ENCODE measurements around the gene CCR4. TPM values are rescaled to one million over a fixed set of nuclear protein-coding genes. Genes with fewer than 3 reads are reported as not detected.

Gene CCR4
- total RNA-seq, 3 donors from 2014 or later = 0.14 to 1.3 TPM; not detected in 1

DNA sequence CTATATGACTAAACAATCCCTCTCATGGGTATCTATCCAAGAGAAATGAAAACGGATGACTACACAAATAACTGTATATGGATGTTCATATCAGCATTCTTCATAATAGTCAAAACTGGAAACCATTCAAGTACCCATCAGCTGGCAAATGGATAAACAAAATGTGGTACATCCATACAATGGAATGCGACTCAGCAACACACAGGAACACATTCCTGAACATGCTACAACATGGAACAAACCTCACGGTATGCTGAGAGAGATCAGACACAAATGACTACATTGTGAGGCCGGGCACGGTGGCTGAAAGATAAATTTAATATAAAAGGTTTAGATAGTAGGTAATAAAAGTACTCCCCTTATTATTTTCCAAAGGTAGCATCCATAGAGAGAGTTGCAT lies 42.6 kb downstream of the CCR4 start:
- Histone ChIP-seq H3K4me1 (ENCODE audit: low read depth) (no peaks in the 10 kb centered on the region), H3K4me3 (no peak overlapping the region), H3K36me3 (ENCODE audit: low read depth) (no peaks in the 10 kb centered on the region), H3K9me3 (no peaks in the 10 kb centered on the region)
- ATAC-seq (no peak), DNase-seq (no peak)
- intact Hi-C loops (cut with DNase I, micrococcal nuclease) = no loop called here
- TF ChIP-seq, protein P1, sequence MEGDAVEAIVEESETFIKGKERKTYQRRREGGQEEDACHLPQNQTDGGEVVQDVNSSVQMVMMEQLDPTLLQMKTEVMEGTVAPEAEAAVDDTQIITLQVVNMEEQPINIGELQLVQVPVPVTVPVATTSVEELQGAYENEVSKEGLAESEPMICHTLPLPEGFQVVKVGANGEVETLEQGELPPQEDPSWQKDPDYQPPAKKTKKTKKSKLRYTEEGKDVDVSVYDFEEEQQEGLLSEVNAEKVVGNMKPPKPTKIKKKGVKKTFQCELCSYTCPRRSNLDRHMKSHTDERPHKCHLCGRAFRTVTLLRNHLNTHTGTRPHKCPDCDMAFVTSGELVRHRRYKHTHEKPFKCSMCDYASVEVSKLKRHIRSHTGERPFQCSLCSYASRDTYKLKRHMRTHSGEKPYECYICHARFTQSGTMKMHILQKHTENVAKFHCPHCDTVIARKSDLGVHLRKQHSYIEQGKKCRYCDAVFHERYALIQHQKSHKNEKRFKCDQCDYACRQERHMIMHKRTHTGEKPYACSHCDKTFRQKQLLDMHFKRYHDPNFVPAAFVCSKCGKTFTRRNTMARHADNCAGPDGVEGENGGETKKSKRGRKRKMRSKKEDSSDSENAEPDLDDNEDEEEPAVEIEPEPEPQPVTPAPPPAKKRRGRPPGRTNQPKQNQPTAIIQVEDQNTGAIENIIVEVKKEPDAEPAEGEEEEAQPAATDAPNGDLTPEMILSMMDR (IDR thresholded peaks at IDR 0.05) = no peak

DNA sequence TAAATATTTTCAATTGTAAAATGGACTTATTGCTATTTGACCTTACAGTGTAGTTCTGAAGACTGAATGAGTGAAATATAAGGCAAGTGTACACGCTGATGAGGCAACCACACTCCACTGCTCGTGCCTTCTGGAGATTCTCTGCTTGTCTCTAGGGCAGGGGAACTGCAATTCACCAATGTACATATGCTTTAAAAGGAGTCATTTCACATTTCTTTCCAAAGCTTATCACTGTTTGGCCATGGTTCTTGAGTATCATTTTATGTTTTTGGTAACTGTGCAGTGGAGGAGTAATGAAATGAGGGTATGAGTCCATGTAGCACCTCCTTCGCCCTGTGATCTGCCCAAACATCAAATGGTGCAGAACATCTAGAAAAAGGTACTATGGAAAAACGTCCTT lies 43.7 kb downstream of the CCR4 start:
- intact Hi-C loops (cut with DNase I, micrococcal nuclease) = no loop called here
- Histone ChIP-seq H3K4me1 (ENCODE audit: low read depth) (no peaks in the 10 kb centered on the region), H3K36me3 (ENCODE audit: low read depth) (no peaks in the 10 kb centered on the region), H3K4me3 (no peak overlapping the region), H3K9me3 (no peaks in the 10 kb centered on the region)
- no peak for DNase-seq
- no peak for ATAC-seq
- TF ChIP-seq, protein P1 (IDR thresholded peaks at IDR 0.05) = no peak

DNA sequence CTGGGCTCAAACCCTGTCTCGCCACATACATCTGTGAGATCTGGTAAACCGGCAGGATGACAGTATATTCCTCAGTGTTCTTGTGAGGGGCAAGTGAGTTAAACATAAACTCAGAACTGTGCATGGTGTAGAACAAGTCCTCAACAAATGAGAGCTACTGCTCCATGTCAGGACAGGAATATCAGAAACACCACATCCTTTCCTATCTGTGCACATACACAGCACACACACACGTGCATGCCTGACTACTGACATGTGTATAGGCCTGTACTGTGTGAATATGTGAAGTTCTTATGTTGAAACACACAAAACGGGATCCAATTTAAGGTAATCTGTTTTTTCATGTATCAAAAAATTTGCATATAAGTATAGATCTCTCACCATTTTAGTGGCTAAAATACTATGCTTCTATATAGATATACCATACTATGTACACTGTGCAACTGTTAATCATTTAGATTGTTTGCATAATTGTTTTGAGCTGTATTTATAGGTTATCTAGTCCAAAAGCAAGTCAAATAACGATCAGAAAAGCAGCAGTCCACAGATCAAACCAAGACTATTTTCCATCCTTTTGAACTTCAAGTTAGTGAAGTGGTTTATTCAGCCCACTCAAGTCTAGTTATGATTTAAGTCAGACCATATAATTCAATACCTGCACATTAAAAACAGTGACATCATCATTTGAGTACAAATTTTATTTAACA lies 44.8 kb downstream of the CCR4 start:
- Histone ChIP-seq H3K4me3 (no peak overlapping the region), H3K9me3 (no peaks in the 10 kb centered on the region), H3K4me1 (ENCODE audit: low read depth) (no peaks in the 10 kb centered on the region), H3K36me3 (ENCODE audit: low read depth) (no peaks in the 10 kb centered on the region)
- no peak for ATAC-seq
- no peak for DNase-seq
- TF ChIP-seq, protein P1 (IDR thresholded peaks at IDR 0.05) = no peak
- intact Hi-C loops (cut with DNase I, micrococcal nuclease) = no loop called here

DNA sequence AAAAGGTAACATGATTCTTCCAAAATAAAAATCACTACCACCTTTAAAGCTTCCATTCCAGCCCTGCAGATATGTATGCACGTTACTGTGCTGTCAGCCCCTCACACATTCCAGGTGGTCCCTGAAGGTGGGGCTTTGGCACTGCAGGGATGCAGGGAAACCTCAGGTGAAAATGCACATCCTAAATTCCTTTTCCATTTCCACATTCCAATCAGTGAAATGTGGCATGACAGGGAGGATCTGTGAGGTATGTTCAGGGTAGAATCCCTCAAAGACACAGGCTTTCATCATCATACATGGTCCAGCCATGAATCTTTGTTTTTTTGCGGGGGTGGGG lies 45.3 kb downstream of the CCR4 start:
- no peak for ATAC-seq
- no peaks in the 10 kb centered on the region for H3K36me3 ChIP-seq (ENCODE audit: low read depth)

DNA sequence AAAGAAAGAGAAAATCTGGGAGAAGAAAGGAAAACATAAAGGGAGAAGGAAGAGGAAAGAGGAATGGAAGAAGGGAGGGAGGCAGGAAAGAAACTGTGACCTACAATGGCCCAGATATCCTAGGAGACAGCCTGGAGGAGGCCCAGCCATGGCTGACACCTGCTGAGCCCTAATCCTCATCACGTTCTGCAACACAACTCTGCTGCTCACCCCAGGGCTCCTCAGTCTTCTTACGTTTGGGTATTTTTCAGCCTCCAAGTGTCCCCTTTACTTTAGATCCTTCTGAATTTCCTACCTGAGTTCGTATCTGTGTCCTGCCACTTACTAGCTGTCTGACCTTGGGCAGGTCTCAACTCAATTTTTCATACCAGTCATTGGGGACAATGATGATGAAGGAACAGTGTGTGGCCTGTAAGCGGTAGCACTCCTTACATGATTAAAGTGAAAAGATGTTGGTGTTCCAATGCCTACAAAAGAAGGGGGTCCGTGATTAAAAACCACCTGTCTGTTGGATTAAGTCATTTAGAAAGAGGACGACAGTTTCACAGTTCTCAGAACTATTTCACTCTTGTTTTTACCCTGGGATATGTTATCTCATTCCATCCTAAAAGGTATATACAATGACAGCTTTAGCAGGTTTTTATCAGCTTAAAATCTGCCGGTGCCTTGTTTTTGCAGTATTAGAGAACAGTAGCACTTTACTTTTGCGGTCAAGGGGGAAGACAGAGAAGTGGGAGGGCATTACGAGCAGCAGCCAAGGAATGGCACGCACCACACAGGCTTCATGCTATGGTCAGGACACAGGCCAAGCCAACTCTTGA lies 47.4 kb downstream of the CCR4 start:
- ATAC-seq (no peak), DNase-seq (no peak)
- intact Hi-C loops (cut with DNase I, micrococcal nuclease) = no loop called here
- Histone ChIP-seq H3K4me1 (ENCODE audit: low read depth) (peaks cover 2% of the 10 kb centered on the region), H3K4me3 (no peak overlapping the region), H3K9me3 (no peaks in the 10 kb centered on the region), H3K36me3 (ENCODE audit: low read depth) (no peaks in the 10 kb centered on the region)
- TF ChIP-seq, protein P1 (IDR thresholded peaks at IDR 0.05) = no peak

More for the DNA sequence above, 45.3 kb downstream of the CCR4 start:
- Histone ChIP-seq H3K4me3 (no peak overlapping the region), H3K9me3 (no peaks in the 10 kb centered on the region), H3K4me1 (ENCODE audit: low read depth) (no peaks in the 10 kb centered on the region)
- intact Hi-C loops (cut with DNase I, micrococcal nuclease) = no loop called here
- TF ChIP-seq, protein P1 (IDR thresholded peaks at IDR 0.05) = no peak
- no peak for DNase-seq

Data from mucosa of descending colon (tissue), 3 donors.